Brain microvascular endothelial cell (primary cell): ENCODE measurements around the gene HOXB4.

ENCODE experiments used
- DNase-seq: peaks from one replicate; pipeline ENCODE4 v3.0.0-alpha.2; 2020
- H3K27ac ChIP-seq: fragments of 250-450 bp; sonication (Bioruptor Pico); 2 replicates; pipeline ENCODE4 v1.5.1; 2020; ENCODE audit warnings: mild to moderate bottlenecking, moderate library complexity
- H3K27me3 ChIP-seq: fragments of 250-450 bp; sonication (Bioruptor Pico); replicated peaks from 2 replicates; pipeline ENCODE4 v1.5.1; 2020; ENCODE audit warnings: mild to moderate bottlenecking
- H3K36me3 ChIP-seq: fragments of 250-450 bp; sonication (Bioruptor Pico); replicated peaks from 2 replicates; pipeline ENCODE4 v1.5.1; 2020; ENCODE audit warnings: mild to moderate bottlenecking
- H3K4me3 ChIP-seq: 2 replicates; pipeline ENCODE4 v1.5.1; 2011; ENCODE audit warnings: low read depth, mild to moderate bottlenecking, control low read depth, low read length, moderate library complexity
- CTCF ChIP-seq: IDR thresholded peaks from 2 replicates; pipeline ENCODE4 v1.5.1; 2011; ENCODE audit warnings: low read depth, mild to moderate bottlenecking, moderate library complexity, low read length, control low read depth, inconsistent platforms; ENCODE audit errors: missing control alignments
- in situ Hi-C: cut with HindIII; loops from 2 replicates; pipeline ENCODE4 v1.10.0; 2017; ENCODE audit warnings: low sequenced_read_pairs, low pct_ligation_motif_present

The HOXB4 gene

GRCh38 chr17:48564188-48565021 lies 13.7 kb downstream of the HOXB4 start:
- no peak overlapping the region for H3K27ac ChIP-seq
- H3K4me3 ChIP-seq = peak overlapping the region; percentile 50
- no peak for TF ChIP-seq CTCF
- peaks cover 95% of the 10 kb centered on the region for H3K27me3 ChIP-seq
- in situ Hi-C loops = no loop called here
- no peak for DNase-seq
- no peaks in the 10 kb centered on the region for H3K36me3 ChIP-seq

GRCh38 chr17:48563867-48564187 lies 14.3 kb downstream of the HOXB4 start:
- TF ChIP-seq CTCF = no peak
- H3K36me3 ChIP-seq = no peaks in the 10 kb centered on the region
- H3K27ac ChIP-seq = no peak overlapping the region
- H3K4me3 ChIP-seq = peak overlapping the region; percentile 43
- no peak for DNase-seq
- peaks cover 97% of the 10 kb centered on the region for H3K27me3 ChIP-seq
- in situ Hi-C loops = no loop called here

GRCh38 chr17:48563385-48563838 lies 14.7 kb downstream of the HOXB4 start:
- Histone ChIP-seq H3K36me3 (no peaks in the 10 kb centered on the region), H3K4me3 (peak overlapping the region; percentile 43), H3K27me3 (peaks cover 97% of the 10 kb centered on the region), H3K27ac (no peak overlapping the region)
- no peak for TF ChIP-seq CTCF
- in situ Hi-C loops = no loop called here
- no peak for DNase-seq

GRCh38 chr17:48562934-48563333 lies 15.2 kb downstream of the HOXB4 start:
- in situ Hi-C loops = no loop called here
- no peak for DNase-seq
- Histone ChIP-seq H3K27ac (no peak overlapping the region), H3K4me3 (peak overlapping the region; percentile 43), H3K27me3 (peaks cover 97% of the 10 kb centered on the region), H3K36me3 (no peaks in the 10 kb centered on the region)
- no peak for TF ChIP-seq CTCF

DNA sequence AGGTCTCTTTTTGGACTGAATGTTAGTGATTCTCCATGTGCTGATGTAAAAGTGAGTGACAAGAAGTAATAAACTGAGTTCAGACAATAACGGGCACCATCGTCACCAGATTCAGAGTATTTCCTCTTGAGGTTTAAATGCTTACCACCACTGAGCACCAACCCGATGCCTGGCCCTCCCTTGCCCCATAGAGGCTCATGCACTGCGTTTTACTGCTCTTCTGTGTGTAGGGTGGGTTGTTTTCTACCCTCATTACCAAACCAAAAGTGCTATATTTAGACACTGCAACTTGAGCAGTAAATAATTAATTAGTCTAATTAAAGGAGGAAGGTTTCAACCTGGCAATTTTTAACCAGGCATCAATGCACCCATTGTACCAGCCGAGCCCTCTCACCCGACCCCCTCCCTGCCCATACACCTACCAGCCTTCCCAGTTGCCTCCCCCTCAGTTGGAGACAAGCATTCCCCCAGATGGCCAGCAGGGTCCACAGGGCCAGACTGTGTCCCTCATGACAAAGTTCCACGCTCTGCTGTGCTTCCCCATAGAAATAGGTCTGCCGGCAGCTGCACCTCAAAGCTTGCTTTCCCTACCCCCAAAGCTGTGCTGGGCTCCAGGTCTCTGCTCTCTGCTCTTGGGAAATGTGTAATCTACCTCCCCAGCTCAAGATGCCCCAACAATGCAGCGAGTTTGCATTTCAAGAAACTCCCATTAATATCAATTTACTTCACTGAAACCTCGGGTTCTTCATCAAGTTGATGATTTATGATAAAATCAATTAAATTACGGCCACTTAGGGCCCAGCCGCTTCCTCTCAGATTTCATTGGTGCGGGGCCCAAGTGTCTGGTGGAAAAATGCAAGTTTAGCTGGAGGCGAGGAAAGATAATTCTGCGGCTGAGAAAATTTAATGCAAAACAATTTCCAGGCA lies 16.0 kb downstream of the HOXB4 start:
- Histone ChIP-seq H3K27me3 (peaks cover 95% of the 10 kb centered on the region), H3K27ac (no peak overlapping the region), H3K36me3 (no peaks in the 10 kb centered on the region), H3K4me3 (peak overlapping the region; percentile 13)
- in situ Hi-C loops = no loop called here
- peak; percentile 65 for TF ChIP-seq CTCF
- no peak for DNase-seq
